ENCODE measurements around the gene SLC4A7.

SLC4A7 gene

DNA sequence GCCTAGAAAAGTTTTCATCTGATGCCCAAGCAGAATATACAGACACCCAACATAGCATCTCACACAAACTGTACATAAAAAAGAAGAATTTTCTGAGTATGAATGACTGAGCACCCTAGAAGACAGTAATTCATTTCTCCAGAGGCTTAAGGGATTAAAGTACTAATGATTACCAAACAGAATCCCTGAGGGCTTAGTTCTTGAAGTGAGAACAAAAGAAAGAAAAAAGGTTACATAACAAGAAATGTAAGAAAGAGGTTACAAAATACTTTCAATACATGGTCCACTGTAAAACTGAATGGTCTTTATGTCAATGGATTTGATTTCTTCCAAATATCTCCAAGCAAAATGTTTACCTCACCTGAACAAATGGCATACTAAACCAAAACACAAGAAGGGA lies 105.9 kb downstream of the SLC4A7 start:
- TF ChIP-seq, protein P1, sequence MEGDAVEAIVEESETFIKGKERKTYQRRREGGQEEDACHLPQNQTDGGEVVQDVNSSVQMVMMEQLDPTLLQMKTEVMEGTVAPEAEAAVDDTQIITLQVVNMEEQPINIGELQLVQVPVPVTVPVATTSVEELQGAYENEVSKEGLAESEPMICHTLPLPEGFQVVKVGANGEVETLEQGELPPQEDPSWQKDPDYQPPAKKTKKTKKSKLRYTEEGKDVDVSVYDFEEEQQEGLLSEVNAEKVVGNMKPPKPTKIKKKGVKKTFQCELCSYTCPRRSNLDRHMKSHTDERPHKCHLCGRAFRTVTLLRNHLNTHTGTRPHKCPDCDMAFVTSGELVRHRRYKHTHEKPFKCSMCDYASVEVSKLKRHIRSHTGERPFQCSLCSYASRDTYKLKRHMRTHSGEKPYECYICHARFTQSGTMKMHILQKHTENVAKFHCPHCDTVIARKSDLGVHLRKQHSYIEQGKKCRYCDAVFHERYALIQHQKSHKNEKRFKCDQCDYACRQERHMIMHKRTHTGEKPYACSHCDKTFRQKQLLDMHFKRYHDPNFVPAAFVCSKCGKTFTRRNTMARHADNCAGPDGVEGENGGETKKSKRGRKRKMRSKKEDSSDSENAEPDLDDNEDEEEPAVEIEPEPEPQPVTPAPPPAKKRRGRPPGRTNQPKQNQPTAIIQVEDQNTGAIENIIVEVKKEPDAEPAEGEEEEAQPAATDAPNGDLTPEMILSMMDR (IDR thresholded peaks at IDR 0.05; ENCODE audit: low read depth, low read length) = no peak
- no peak overlapping the region for H3K4me3 ChIP-seq (ENCODE audit: low read depth, low read length)

DNA sequence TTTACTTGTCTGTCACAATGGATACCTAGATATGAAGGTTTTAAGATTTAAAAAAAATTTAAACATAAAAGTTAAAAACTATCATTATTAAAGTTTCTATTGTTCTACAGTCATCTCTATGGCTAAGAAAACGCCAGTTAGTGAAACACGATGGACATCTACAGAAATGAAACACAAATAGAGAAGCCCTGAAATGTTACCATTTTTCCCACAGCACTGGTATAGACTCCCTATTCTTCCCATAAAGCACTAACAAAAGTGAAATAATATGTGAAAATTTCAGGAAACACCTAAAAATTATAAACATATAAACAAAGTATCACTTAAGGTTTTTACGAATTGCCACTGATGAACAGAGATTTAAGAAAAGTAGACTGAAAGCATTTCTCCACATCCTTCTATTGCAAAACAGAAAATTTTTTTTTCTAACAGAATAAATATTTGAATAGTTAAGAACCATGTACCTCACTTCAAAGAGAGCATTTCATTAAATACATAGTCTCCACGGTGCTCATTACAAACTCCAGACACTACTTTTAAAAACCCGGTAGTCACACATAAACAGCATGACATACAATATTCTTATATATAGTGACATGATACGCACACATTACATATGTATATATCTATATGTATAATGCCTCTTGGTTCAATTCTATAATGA lies 107.9 kb downstream of the SLC4A7 start:
- no peak overlapping the region for H3K4me3 ChIP-seq (ENCODE audit: low read depth, low read length)
- TF ChIP-seq, protein P1 (IDR thresholded peaks at IDR 0.05; ENCODE audit: low read depth, low read length) = no peak

DNA sequence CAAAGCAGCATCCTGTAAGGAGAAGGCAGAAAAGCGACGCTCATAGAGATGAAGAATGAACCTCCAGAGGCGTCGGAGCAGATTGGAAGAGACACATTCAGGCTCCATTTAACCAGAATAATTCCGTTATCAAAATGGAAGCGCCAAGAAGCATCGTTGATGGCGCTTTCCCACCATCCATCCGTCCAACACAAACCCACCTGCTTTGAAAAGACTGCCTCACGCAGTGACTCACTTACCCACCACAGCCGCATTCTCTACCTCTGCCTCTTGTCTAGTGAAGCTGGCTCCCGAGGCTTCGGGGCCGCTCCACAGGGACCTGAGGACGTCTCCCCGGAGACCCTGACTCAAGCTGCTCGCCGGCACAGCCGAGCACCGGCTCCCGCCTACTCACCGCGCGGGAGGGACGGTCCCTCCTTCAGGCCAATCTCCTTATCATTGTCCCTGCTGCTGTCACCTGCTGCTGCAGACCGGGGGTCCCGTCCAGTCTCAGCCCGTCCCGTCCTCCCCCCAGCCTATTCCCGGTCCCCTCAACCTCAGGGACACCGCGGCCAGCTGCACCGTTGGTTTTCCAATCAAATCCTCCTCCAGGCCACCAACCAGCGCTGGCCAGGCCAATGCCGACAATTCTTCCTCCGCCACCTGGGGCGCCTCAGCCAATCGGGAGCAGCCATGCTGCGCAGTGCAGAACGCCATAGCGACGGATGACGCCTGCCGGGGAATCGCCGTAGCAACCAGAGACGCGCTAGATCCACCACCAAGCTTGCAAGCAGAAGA lies 115.2 kb downstream of the SLC4A7 start, which contains the start of gene NEK10:
Gene NEK10, minus strand, starts transcription at position 553 of the 777 bp plus-strand sequence. CDS start 16,501 bp downstream, outside the sequence.
- peak within 1 kb of the TSS; percentile 57 for H3K4me3 ChIP-seq (ENCODE audit: low read depth, low read length)
- TF ChIP-seq, protein P1 (IDR thresholded peaks at IDR 0.05; ENCODE audit: low read depth, low read length) = no peak

DNA sequence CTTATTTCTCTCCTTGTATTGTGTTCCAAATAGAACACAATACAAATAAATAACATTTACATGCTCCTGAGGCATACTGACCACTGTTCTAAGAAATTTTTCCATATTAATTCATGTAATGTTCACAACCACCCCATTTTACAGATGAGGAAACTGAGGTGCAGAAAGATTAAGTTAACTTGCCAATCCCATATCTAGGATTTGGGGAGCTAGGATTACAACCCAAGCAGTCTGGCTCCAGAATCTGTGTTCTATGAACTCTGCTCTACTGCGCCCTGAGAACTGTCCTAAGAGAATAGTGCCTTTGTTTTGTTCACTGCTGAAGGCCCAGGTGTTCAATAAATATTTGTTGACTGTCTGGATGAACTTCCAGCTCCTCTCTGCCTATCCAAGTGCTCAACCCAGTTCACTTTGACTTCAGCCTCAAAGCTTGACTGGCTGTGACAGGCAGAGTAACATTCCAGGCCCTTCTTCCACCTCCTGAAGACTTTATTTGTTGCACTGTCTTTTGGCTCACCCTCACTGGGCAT lies 118.1 kb downstream of the SLC4A7 start:
- TF ChIP-seq, protein P1 (IDR thresholded peaks at IDR 0.05; ENCODE audit: low read depth, low read length) = no peak

DNA sequence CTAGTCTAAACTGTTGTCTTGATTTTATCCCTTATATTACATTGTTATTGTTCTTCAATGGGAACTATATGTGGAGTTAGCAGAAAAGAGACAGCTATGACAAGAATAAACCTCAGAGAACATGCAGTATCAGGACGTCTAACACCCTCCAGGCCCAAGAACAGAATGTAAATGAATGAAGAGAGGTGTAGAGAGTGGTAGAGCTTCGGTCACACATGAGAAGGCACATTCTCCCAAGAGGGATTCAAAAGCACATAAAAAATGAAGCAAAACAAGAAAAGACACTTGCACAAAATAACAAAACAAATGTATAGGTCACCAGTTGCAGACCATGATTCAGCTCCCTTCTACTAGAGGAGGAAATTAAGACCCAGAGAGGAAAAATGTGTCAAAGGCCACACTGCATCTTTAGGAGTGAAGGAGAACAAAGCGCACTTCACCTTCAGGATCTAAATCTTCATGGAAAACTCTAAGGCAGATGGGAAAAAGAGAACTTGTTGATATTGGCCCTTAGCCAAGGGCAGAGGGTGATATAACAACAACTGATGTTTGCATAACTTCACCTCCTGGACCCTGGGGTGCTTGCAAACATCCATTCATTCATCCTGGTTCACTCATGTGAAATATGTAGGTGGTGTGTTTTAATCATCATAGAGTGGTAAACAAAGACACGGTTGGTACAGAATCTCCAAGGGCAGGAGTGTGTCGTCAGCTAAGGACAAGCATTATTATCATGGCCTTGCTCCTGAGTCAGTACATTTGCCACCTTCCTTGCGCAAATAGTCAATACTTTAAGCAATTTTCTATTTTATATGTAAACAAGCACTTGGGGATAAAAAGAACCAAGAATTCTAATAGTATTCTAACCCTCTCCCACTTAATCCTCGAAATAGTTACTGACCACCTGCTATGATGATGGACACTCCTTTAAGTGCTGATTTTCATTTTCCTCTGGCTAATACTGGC lies 123.8 kb downstream of the SLC4A7 start:
- no peak overlapping the region for H3K4me3 ChIP-seq (ENCODE audit: low read depth, low read length)
- TF ChIP-seq, protein P1 (IDR thresholded peaks at IDR 0.05; ENCODE audit: low read depth, low read length) = no peak

More for the DNA sequence above, 118.1 kb downstream of the SLC4A7 start:
- no peak overlapping the region for H3K4me3 ChIP-seq (ENCODE audit: low read depth, low read length)

DNA sequence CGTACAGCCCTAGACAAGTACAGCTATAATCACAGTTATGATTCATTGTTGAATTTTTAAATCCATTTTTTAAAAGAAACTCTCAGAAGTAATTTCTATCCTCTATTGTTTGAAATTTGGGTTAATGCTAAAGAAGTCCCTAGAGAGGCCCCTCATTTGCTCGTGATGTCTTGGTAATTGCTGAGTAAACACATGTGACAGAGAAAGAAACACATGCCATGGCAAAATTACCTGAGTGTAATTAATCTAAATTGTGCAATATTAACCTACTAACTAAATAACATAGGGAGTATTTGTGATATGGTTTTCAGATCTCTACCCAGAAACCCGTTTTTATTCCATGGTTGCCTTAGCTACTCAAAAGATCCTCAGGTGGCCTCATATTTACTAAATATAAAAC lies 125.8 kb downstream of the SLC4A7 start:
- TF ChIP-seq, protein P1 (IDR thresholded peaks at IDR 0.05; ENCODE audit: low read depth, low read length) = no peak
- H3K4me3 ChIP-seq (ENCODE audit: low read depth, low read length) = no peak overlapping the region

Measured in WI38 (cell line).